K562 (cell line): Measurements from ENCODE around the gene PDCD7. TPM values are rescaled to one million over a fixed set of nuclear protein-coding genes. Genes with fewer than 3 reads are reported as not detected.
A peak's percentile ranks its signal among the peaks of the same experiment; 100 is the strongest.

ENCODE experiments used
- ATAC-seq: fragments of 200-7000 bp; cut with Tn5 transposase; 3 replicates; pipeline ENCODE4 v1.9.1; 2020; ENCODE audit warnings: moderate library complexity
- BruUV-seq: library from RNA; stranded (reverse); fragments of 400-500 nt; replicated peaks from 2 replicates; lab custom pipeline; 2021; lab: Mats Ljungman, UMichigan
- CTCF ChIA-PET: fragments of 300-600 bp; formaldehyde crosslinking; extraction: SDS; loops from one replicate; lab custom pipeline; 2021; ENCODE audit warnings: low intra/inter-chr PET ratio; lab: Yijun Ruan, JAX
- POLR2A ChIA-PET: fragments of 300-600, 350-650 bp; sonication (Branson Sonifier 250); formaldehyde crosslinking; extraction: SDS; loops from one replicate; lab custom pipeline; 2021; ENCODE audit warnings: antibody characterized with exemption, inconsistent platforms; lab: Yijun Ruan, JAX
- DNase-seq, 4 experiments: peaks; one replicate each; pipeline versions ENCODE4 v3.0.0 to v3.0.0-alpha.2; 2011 to 2018; ENCODE audit warnings: low spot score in 3 of 4, mixed read lengths in 3 of 4; ENCODE audit errors: extremely low read depth in 1 of 4
- FAIRE-seq: peaks from 2 replicates; lab custom pipeline; 2011; peaks lifted over from hg19 to GRCh38; lab: Jason Lieb, UNC
- H2AFZ ChIP-seq: 2 replicates; pipeline ENCODE4 v1.6.0; 2011; ENCODE audit warnings: low read depth, low read length, control low read depth, inconsistent platforms
- H3K27ac ChIP-seq: fragments of 200-600 bp; 3 replicates; pipeline ENCODE4 v1.8.0; 2011; ENCODE audit warnings: low read depth, mild to moderate bottlenecking, control low read depth, inconsistent platforms, low read length, moderate library complexity, mixed read lengths; ENCODE audit errors: extremely low read depth
- H3K27me3 ChIP-seq, 2 experiments: fragments of 300-600 bp in 1 of 2; 2 replicates in 1 of 2; 3 replicates in 1 of 2; pipeline versions ENCODE4 v1.6.0 to v1.8.0; 2011; ENCODE audit warnings: inconsistent platforms in 2 of 2, low read length in 2 of 2, mild to moderate bottlenecking in 1 of 2, mixed read lengths in 1 of 2, moderate library complexity in 1 of 2; ENCODE audit not compliant: control insufficient read depth in 2 of 2, insufficient read depth in 2 of 2
- H3K36me3 ChIP-seq: fragments of 300-600 bp; 3 replicates; pipeline ENCODE4 v1.8.0; 2011; ENCODE audit warnings: mild to moderate bottlenecking, low read length, inconsistent platforms; ENCODE audit not compliant: control insufficient read depth, insufficient read depth
- H3K4me1 ChIP-seq, 2 experiments: fragments of 200-600 bp in 1 of 2; replicated peaks in 1 of 2; 2 replicates in 1 of 2; 3 replicates in 1 of 2; pipeline versions ENCODE4 v1.5.1 to v1.8.0; 2011; ENCODE audit warnings: inconsistent platforms in 2 of 2, low read length in 2 of 2, mild to moderate bottlenecking in 1 of 2, mixed read lengths in 1 of 2, moderate library complexity in 1 of 2; ENCODE audit not compliant: control insufficient read depth in 2 of 2, insufficient read depth in 2 of 2
- H3K4me2 ChIP-seq: 2 replicates; pipeline ENCODE4 v1.6.1; 2011; ENCODE audit warnings: low read length, control low read depth, inconsistent platforms, mixed read lengths; ENCODE audit not compliant: insufficient read depth
- H3K4me3 ChIP-seq: fragments of 200-600 bp; sonication (generic), shearing (Covaris generic); 2 replicates; pipeline ENCODE4 v1.5.1; 2016; ENCODE audit warnings: control low read depth, inconsistent platforms
- H3K79me2 ChIP-seq: fragments of 200-600 bp; 3 replicates; pipeline ENCODE4 v1.8.0; 2011; ENCODE audit warnings: low read length, inconsistent platforms; ENCODE audit not compliant: control insufficient read depth, insufficient read depth
- H3K9ac ChIP-seq, 2 experiments: 2 replicates each; pipeline versions ENCODE4 v1.6.0 to v1.6.1; 2011; ENCODE audit warnings: low read depth in 2 of 2, low read length in 2 of 2, control low read depth in 1 of 2, inconsistent platforms in 1 of 2, mild to moderate bottlenecking in 1 of 2, mixed read lengths in 1 of 2; ENCODE audit not compliant: insufficient read depth in 1 of 2
- H3K9me1 ChIP-seq: one replicate; pipeline ENCODE4 v1.6.0; 2011; ENCODE audit warnings: inconsistent platforms, mild to moderate bottlenecking, low read length, moderate library complexity; ENCODE audit not compliant: control insufficient read depth, insufficient read depth
- H3K9me3 ChIP-seq: replicated peaks from 2 replicates; pipeline ENCODE4 v1.5.1; 2011; ENCODE audit warnings: low read depth, low read length, inconsistent platforms; ENCODE audit not compliant: control insufficient read depth, insufficient read depth
- H4K20me1 ChIP-seq: replicated peaks from 2 replicates; pipeline ENCODE4 v1.6.1; 2011; ENCODE audit warnings: low read length, inconsistent platforms, mixed read lengths; ENCODE audit not compliant: control insufficient read depth, insufficient read depth
- CTBP1 ChIP-seq: fragments of 450-650 bp; IDR thresholded peaks from 2 replicates; pipeline ENCODE4 v1.6.1; 2016; ENCODE audit warnings: borderline replicate concordance
- FIP1L1 ChIP-seq: fragments of 200-400 bp; formaldehyde crosslinking; IDR thresholded peaks from 2 replicates; pipeline ENCODE4 v1.6.1; 2018; ENCODE audit warnings: mild to moderate bottlenecking, low read depth, low read length; ENCODE audit not compliant: poor library complexity, severe bottlenecking
- HNRNPLL ChIP-seq: fragments of 200-400 bp; formaldehyde crosslinking; IDR thresholded peaks from 2 replicates; pipeline ENCODE4 v1.6.1; 2017; ENCODE audit warnings: low read length, low read depth, mild to moderate bottlenecking; ENCODE audit not compliant: poor library complexity, severe bottlenecking
- NBN ChIP-seq: fragments of 450-650 bp; IDR thresholded peaks from 2 replicates; pipeline ENCODE4 v1.6.1; 2016; ENCODE audit warnings: low read depth, mild to moderate bottlenecking
- NUFIP1 ChIP-seq: fragments of 450-650 bp; IDR thresholded peaks from 2 replicates; pipeline ENCODE4 v1.6.1; 2018; ENCODE audit not compliant: partially characterized antibody
- POLR3G ChIP-seq: IDR thresholded peaks from 2 replicates; pipeline ENCODE4 v1.6.1; 2011; ENCODE audit not compliant: insufficient read length, insufficient replicate concordance; ENCODE audit errors: extremely low read depth
- RBM25 ChIP-seq: fragments of 200-400 bp; formaldehyde crosslinking; IDR thresholded peaks from 2 replicates; pipeline ENCODE4 v1.6.1; 2018; ENCODE audit warnings: low read length, low read depth, moderate library complexity; ENCODE audit not compliant: severe bottlenecking
- TAF1 ChIP-seq: IDR thresholded peaks from 2 replicates; pipeline ENCODE4 v1.6.1; 2011; ENCODE audit warnings: mild to moderate bottlenecking, low read length, moderate library complexity; ENCODE audit not compliant: insufficient read depth, control insufficient read depth, severe bottlenecking; ENCODE audit errors: extremely low read depth
- ZBTB1 ChIP-seq: sonication (generic); formaldehyde crosslinking; IDR thresholded peaks from 2 replicates; pipeline ENCODE4 v1.8.1; 2023; ENCODE audit warnings: missing genetic modification reagents, low read depth, mild to moderate bottlenecking, borderline replicate concordance
- ZFP1 ChIP-seq: fragments of 450-650 bp; formaldehyde crosslinking; IDR thresholded peaks from 2 replicates; pipeline ENCODE4 v1.4.0; 2020; ENCODE audit warnings: mild to moderate bottlenecking, mixed read lengths
- ZFX ChIP-seq: sonication (generic); formaldehyde crosslinking; IDR thresholded peaks from 2 replicates; pipeline ENCODE4 v1.8.0; 2022; ENCODE audit warnings: mild to moderate bottlenecking, missing genetic modification reagents, moderate library complexity
- ZNF431 ChIP-seq: sonication (generic); formaldehyde crosslinking; IDR thresholded peaks from 2 replicates; pipeline ENCODE4 v1.8.0; 2022; ENCODE audit warnings: mild to moderate bottlenecking, missing genetic modification reagents
- WGBS: fragments of 100-300 bp; shearing (Covaris generic); methylation state at CpG from one replicate; pipeline ENCODE4 v1.1.6; 2016; ENCODE audit warnings: low coverage, mixed read lengths; ENCODE audit not compliant: insufficient coverage; ENCODE audit errors: missing lambda C conversion rate; 5-methylcytosine and 5-hydroxymethylcytosine counted together
- in situ Hi-C: fragments of 300-500 bp; cut with MboI; formaldehyde crosslinking; loops from 4 replicates; pipeline ENCODE4 v1.15.0; 2018; ENCODE audit warnings: inconsistent platforms, mixed read lengths
- intact Hi-C: fragments of 100-400 bp; cut with micrococcal nuclease; formaldehyde crosslinking; loops from 2 replicates; pipeline ENCODE4 v1.14.2; 2022
- polyA plus RNA-seq, 8 experiments: library from polyadenylated mRNA; depleted of rRNA in 4 of 8; stranded (reverse) in 5 of 8; unstranded in 3 of 8; fragments of >200 nt; fragmentation: Nextera tagmentation in 2 of 8; fragmentation: Illumina TruSeq in 1 of 8; extraction: Ambion mirVana in 2 of 8; extraction: Trizol in 1 of 8; gene quantifications; 2 replicates each; pipeline versions ENCODE4 v1.2.1 to v1.2.3, GENCODE V29; 2011 to 2014; ENCODE audit warnings: inconsistent platforms in 1 of 8, missing spikeins in 1 of 8
- total RNA-seq, 7 experiments: library from RNA; depleted of rRNA in 6 of 7; stranded (reverse); fragments of >200 nt in 6 of 7; fragmentation: Illumina TruSeq in 2 of 7; extraction: Trizol in 2 of 7; gene quantifications; 2 replicates each; pipeline versions ENCODE4 v1.2.1 to v1.2.3, GENCODE V29; 2011 to 2021; ENCODE audit warnings: low replicate concordance in 1 of 7
- TF ChIP-seq, protein P1 (sequence below), 2 experiments: IDR thresholded peaks; 2 replicates each; pipeline ENCODE4 v1.6.1; 2011; ENCODE audit warnings: borderline replicate concordance in 1 of 2, control low read depth in 1 of 2, low read depth in 1 of 2, low read length in 1 of 2, mild to moderate bottlenecking in 1 of 2, mixed read lengths in 1 of 2, moderate library complexity in 1 of 2; ENCODE audit not compliant: insufficient read depth in 1 of 2, insufficient read length in 1 of 2, poor library complexity in 1 of 2, severe bottlenecking in 1 of 2; ENCODE audit errors: extremely low read depth in 1 of 2
- TF ChIP-seq, protein P2 (sequence below), 2 experiments: IDR thresholded peaks; 2 replicates each; pipeline ENCODE4 v1.6.1; 2012; ENCODE audit warnings: improper control_type of control experiment in 2 of 2, low read depth in 2 of 2, low read length in 2 of 2, borderline replicate concordance in 1 of 2
- TF ChIP-seq, protein P3 (sequence below), 3 experiments: IDR thresholded peaks in 2 of 3; conservative IDR thresholded peaks in 1 of 3; 2 replicates each; pipeline ENCODE4 v1.5.1; 2011 to 2012; ENCODE audit warnings: low read length in 3 of 3, mild to moderate bottlenecking in 3 of 3, control low read depth in 2 of 3, improper control_type of control experiment in 1 of 3, inconsistent platforms in 1 of 3, low read depth in 1 of 3, mixed read lengths in 1 of 3, moderate library complexity in 1 of 3; ENCODE audit not compliant: insufficient read depth in 2 of 3

The PDCD7 gene
- total and polyA plus RNA-seq, 9 of the 15 experiments (the other 6 are each of a cell fraction or from before 2014, with no cell fraction given) = 11.8 to 30.2 (median 18.8) TPM

DNA sequence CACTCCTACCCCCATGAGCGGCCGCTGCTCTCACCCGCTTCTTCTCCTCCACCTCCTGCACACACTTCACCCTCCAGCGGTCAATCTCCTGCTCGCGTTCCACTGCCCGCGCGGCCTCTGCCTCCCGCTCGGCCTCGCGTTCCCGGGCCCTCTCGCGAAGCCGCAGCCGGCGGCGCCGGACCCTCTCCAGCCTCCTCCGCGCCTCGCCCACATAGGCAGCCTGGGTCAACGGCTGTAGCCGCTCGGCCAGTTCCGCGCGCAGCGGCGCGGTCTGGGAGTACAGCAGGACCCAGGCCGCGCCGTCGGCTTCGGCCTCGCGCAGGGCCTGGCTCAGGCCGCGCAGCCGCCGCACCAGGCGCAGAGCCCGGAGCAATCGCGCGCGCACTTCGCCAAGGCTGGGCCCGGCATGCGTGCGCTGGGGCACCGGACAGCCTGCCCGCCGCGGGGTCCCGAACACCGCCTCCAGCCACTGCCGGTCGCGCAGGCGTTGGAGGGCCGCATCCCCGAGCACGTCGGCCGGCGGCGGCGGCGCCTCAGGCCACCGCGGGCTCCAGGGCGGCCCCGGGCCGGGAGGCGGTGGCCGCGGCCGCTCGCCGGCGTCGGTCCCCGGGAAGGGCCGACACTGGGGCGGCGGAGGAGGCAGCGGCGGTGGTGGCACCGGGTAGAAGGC is 595 bp downstream of the PDCD7 start:
- Histone ChIP-seq H3K9ac (peak overlapping the region; percentile 85 to 94), H3K27ac (peak overlapping the region; percentile 76), H3K27me3 (no peaks in the 10 kb centered on the region), H3K9me1 (no peaks in the 10 kb centered on the region), H4K20me1 (peaks cover 4% of the 10 kb centered on the region; the same call in 1 of the 2 replicates), H3K79me2 (peaks cover 38% of the 10 kb centered on the region), H3K4me2 (peak overlapping the region; percentile 94), H3K4me3 (peak overlapping the region; percentile 88), H3K4me1 (peaks cover 3 to 17% of the 10 kb centered on the region in 2 experiments; a peak in 3 of 5 replicates), H3K9me3 (0 out of 2 replicates have a peak, but pooled peaks cover 1% of the 10 kb centered on the region), H2AFZ (peak overlapping the region; percentile 98; the same call in 1 of the 2 replicates), H3K36me3 (peaks cover 28% of the 10 kb centered on the region)
- no TSS peak for BruUV-seq
- ATAC-seq = peak; percentile 83
- peak; percentile 45 to 68 (median 62) for DNase-seq
- FAIRE-seq = no peak
- in situ Hi-C loops = no loop called here
- WGBS = under 1% methylated on average over 66 of the region's 93 CpGs
- ChIA-PET CTCF (no interaction called here), POLR2A (interaction anchor here (0.7 to 1.0 kb wide), 2 partner anchors 12 to 19 kb away, joined by 3 to 7 read pairs; no protein-coding TSS in a partner anchor)
- intact Hi-C loops = no loop called here
- TF ChIP-seq ZBTB1 (CRISPR knock-in tag) (no peak), NUFIP1 (no peak), NBN (no peak), ZNF431 (no peak), TAF1 (no peak), POLR3G (no peak), CTBP1 (0 out of 2 replicates have a peak, but pooled peaks have one; percentile 38), HNRNPLL (peak; percentile 37), ZFX (CRISPR knock-in tag) (peak; percentile 85), ZFP1 (CRISPR knock-in tag) (no peak), RBM25 (peak; percentile 30), FIP1L1 (peak; percentile 48)
- TF ChIP-seq, protein P1, sequence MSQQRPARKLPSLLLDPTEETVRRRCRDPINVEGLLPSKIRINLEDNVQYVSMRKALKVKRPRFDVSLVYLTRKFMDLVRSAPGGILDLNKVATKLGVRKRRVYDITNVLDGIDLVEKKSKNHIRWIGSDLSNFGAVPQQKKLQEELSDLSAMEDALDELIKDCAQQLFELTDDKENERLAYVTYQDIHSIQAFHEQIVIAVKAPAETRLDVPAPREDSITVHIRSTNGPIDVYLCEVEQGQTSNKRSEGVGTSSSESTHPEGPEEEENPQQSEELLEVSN (IDR thresholded peaks at IDR 0.05; ENCODE audit: borderline replicate concordance in 1 of 2, extremely low read depth in 1 of 2, insufficient read depth in 1 of 2, insufficient read length in 1 of 2, low read depth in 1 of 2, low read length in 1 of 2, poor library complexity in 1 of 2, severe bottlenecking in 1 of 2) = peak; percentile 13 to 65
- TF ChIP-seq, protein P2, sequence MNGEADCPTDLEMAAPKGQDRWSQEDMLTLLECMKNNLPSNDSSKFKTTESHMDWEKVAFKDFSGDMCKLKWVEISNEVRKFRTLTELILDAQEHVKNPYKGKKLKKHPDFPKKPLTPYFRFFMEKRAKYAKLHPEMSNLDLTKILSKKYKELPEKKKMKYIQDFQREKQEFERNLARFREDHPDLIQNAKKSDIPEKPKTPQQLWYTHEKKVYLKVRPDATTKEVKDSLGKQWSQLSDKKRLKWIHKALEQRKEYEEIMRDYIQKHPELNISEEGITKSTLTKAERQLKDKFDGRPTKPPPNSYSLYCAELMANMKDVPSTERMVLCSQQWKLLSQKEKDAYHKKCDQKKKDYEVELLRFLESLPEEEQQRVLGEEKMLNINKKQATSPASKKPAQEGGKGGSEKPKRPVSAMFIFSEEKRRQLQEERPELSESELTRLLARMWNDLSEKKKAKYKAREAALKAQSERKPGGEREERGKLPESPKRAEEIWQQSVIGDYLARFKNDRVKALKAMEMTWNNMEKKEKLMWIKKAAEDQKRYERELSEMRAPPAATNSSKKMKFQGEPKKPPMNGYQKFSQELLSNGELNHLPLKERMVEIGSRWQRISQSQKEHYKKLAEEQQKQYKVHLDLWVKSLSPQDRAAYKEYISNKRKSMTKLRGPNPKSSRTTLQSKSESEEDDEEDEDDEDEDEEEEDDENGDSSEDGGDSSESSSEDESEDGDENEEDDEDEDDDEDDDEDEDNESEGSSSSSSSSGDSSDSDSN (IDR thresholded peaks at IDR 0.05; ENCODE audit: borderline replicate concordance in 1 of 2, low read depth in 2 of 2, low read length in 2 of 2) = peak; percentile 77 to 91; a peak in 3 of 4 replicates
- TF ChIP-seq, protein P3, sequence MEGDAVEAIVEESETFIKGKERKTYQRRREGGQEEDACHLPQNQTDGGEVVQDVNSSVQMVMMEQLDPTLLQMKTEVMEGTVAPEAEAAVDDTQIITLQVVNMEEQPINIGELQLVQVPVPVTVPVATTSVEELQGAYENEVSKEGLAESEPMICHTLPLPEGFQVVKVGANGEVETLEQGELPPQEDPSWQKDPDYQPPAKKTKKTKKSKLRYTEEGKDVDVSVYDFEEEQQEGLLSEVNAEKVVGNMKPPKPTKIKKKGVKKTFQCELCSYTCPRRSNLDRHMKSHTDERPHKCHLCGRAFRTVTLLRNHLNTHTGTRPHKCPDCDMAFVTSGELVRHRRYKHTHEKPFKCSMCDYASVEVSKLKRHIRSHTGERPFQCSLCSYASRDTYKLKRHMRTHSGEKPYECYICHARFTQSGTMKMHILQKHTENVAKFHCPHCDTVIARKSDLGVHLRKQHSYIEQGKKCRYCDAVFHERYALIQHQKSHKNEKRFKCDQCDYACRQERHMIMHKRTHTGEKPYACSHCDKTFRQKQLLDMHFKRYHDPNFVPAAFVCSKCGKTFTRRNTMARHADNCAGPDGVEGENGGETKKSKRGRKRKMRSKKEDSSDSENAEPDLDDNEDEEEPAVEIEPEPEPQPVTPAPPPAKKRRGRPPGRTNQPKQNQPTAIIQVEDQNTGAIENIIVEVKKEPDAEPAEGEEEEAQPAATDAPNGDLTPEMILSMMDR (IDR thresholded peaks at IDR 0.05 in 2 of 3, conservative IDR thresholded peaks at IDR 0.05 in 1 of 3; ENCODE audit: insufficient read depth in 2 of 3, low read depth in 1 of 3, low read length in 3 of 3) = no peak
